ENCODE measurements around the gene AGTRAP. TPM values are rescaled to one million over a fixed set of nuclear protein-coding genes. Genes with fewer than 3 reads are reported as not detected.
A peak's percentile ranks its signal among the peaks of the same experiment; 100 is the strongest.

The AGTRAP gene
- total and polyA plus RNA-seq, 9 of the 15 experiments (the other 6 are each of a cell fraction or from before 2014, with no cell fraction given) = 26.8 to 105 (median 57.5) TPM

DNA sequence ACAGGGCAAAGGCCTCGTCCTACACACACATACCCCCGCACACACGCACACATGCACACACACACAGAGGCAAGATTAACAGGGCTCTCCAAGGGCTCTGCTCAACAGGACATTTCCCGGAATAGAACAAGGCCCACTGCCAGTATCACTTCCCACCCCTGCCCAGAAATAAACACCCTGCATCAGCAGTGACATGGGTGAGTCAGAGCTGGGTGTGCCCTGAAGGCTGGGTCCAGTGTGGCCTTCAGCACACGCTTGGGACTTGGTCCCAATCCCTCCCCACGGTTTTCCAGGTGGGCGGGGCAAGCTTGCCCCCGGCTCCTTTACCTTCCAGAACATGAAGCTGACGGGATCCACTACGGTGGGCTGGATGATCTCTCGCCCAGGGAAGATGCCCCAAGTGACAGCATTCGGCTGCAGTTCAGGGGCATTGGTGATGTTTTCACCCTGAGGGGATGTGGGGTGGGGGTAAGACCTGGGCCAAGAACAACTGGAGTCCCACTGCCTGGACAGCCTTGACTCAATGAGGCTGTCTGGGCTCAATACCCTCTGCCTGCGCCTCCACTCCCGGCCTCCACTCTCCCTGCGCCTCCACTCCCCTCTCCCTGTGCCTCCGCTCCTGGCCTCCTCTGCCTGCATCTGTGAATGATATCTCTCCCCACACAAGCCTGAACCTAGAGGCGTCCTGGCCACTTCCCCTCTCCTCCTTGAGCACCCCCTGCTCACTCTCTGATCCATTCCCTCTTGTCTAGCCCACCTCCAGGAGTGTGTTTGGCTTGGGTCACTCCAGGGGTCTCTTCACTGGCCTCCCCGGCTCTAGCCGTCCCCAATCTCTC lies 55.2 kb downstream of the AGTRAP start (continued):
- TF ChIP-seq NFE2L1 (tag; IDR thresholded peaks at IDR 0.05; ENCODE audit: borderline replicate concordance, low read depth) = no peak
- TF ChIP-seq TSC22D4 (tag; IDR thresholded peaks at IDR 0.05) = no peak
- no peak for TF ChIP-seq TAF1 (IDR thresholded peaks at IDR 0.05; ENCODE audit: control insufficient read depth, extremely low read depth, insufficient read depth, low read length, severe bottlenecking)
- peak; percentile 69; the same call in 1 of the 2 replicates for TF ChIP-seq BCOR (IDR thresholded peaks at IDR 0.05)
- peak; percentile 75 for TF ChIP-seq POLR2G (IDR thresholded peaks at IDR 0.05; ENCODE audit: low read depth, low read length)
- TF ChIP-seq CREM (IDR thresholded peaks at IDR 0.05; ENCODE audit: low read depth) = peak; percentile 91
- no peak for TF ChIP-seq KDM4B (IDR thresholded peaks at IDR 0.05; ENCODE audit: borderline replicate concordance in 2 of 2, low read depth in 1 of 2)
- TF ChIP-seq RBM39 (optimal IDR thresholded peaks at IDR 0.05; ENCODE audit: low read depth, low read length) = no peak
- no peak for TF ChIP-seq FOS (IDR thresholded peaks at IDR 0.05; ENCODE audit: extremely low read depth, insufficient read length)
- TF ChIP-seq TEAD4 (IDR thresholded peaks at IDR 0.05; ENCODE audit: low read length) = no peak
- TF ChIP-seq TEAD4 (CRISPR knock-in tag; IDR thresholded peaks at IDR 0.05; ENCODE audit: borderline replicate concordance) = no peak
- TF ChIP-seq TCF15 (CRISPR knock-in tag; IDR thresholded peaks at IDR 0.05) = no peak
- TF ChIP-seq, protein P1, sequence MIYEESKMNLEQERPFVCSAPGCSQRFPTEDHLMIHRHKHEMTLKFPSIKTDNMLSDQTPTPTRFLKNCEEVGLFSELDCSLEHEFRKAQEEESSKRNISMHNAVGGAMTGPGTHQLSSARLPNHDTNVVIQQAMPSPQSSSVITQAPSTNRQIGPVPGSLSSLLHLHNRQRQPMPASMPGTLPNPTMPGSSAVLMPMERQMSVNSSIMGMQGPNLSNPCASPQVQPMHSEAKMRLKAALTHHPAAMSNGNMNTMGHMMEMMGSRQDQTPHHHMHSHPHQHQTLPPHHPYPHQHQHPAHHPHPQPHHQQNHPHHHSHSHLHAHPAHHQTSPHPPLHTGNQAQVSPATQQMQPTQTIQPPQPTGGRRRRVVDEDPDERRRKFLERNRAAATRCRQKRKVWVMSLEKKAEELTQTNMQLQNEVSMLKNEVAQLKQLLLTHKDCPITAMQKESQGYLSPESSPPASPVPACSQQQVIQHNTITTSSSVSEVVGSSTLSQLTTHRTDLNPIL (CRISPR knock-in tag; IDR thresholded peaks at IDR 0.05) = no peak
- no peak for TF ChIP-seq MTF1 (CRISPR knock-in tag; IDR thresholded peaks at IDR 0.05; ENCODE audit: borderline replicate concordance)
- TF ChIP-seq CREBBP (IDR thresholded peaks at IDR 0.05; ENCODE audit: low read depth, low read length) = no peak
- TF ChIP-seq KDM2B (CRISPR knock-in tag; IDR thresholded peaks at IDR 0.05) = no peak
- no peak for TF ChIP-seq ERF (CRISPR knock-in tag; IDR thresholded peaks at IDR 0.05)
- 0 out of 2 replicates have a peak, but pooled peaks have one; percentile 13 for TF ChIP-seq FOXP4 (CRISPR knock-in tag; IDR thresholded peaks at IDR 0.05; ENCODE audit: borderline replicate concordance)
- TF ChIP-seq ZC3H4 (CRISPR knock-in tag; IDR thresholded peaks at IDR 0.05; ENCODE audit: borderline replicate concordance) = 0 out of 2 replicates have a peak, but pooled peaks have one; percentile 39
- no peak for TF ChIP-seq KLF13 (tag; IDR thresholded peaks at IDR 0.05; ENCODE audit: borderline replicate concordance, low read depth)
- TF ChIP-seq RCOR1 (IDR thresholded peaks at IDR 0.05; ENCODE audit: borderline replicate concordance in 1 of 2, low read depth in 2 of 2, low read length in 2 of 2) = peak in 1 of 2 experiments; percentile 5; a peak in 1 of 4 replicates
- TF ChIP-seq CEBPB (tag; IDR thresholded peaks at IDR 0.05) = no peak
- no peak for TF ChIP-seq BCL6 (CRISPR knock-in tag; IDR thresholded peaks at IDR 0.05)
- peak; percentile 36 to 44; a peak in 1 of 4 replicates for TF ChIP-seq HDAC1 (IDR thresholded peaks at IDR 0.05)
- no peak for TF ChIP-seq CHD4 (IDR thresholded peaks at IDR 0.05; ENCODE audit: insufficient read depth, insufficient replicate concordance, low read depth, low read length, poor library complexity, severe bottlenecking)
